Left ventricle myocardium inferior (tissue), 1 donor: ENCODE measurements around the gene CCDC134. TPM values are rescaled to one million over a fixed set of nuclear protein-coding genes. Genes with fewer than 3 reads are reported as not detected.

ENCODE experiments used
- DNase-seq: peaks from one replicate; pipeline ENCODE4 v3.0.0-alpha.2; 2020
- H3K27ac ChIP-seq: fragments of 200-600 bp; replicated peaks from 2 replicates; pipeline ENCODE4 v1.8.0; 2021
- H3K27me3 ChIP-seq: fragments of 200-600 bp; 2 replicates; pipeline ENCODE4 v1.8.0; 2021; ENCODE audit warnings: low read depth
- H3K36me3 ChIP-seq: fragments of 200-600 bp; 2 replicates; pipeline ENCODE4 v1.8.0; 2021
- H3K4me1 ChIP-seq: fragments of 200-600 bp; 2 replicates; pipeline ENCODE4 v1.8.0; 2021
- H3K4me3 ChIP-seq: fragments of 200-600 bp; 2 replicates; pipeline ENCODE4 v1.8.0; 2021; ENCODE audit warnings: mild to moderate bottlenecking, moderate library complexity
- H3K9me3 ChIP-seq: fragments of 200-600 bp; replicated peaks from 2 replicates; pipeline ENCODE4 v1.8.0; 2021
- CTCF ChIP-seq: fragments of 200-600 bp; IDR thresholded peaks from 2 replicates; pipeline ENCODE4 v1.8.0; 2021; ENCODE audit warnings: antibody characterized with exemption, mild to moderate bottlenecking, borderline replicate concordance
- intact Hi-C: fragments of 100-400 bp; cut with micrococcal nuclease; formaldehyde crosslinking; loops from one replicate; pipeline ENCODE4 v1.11.0; 2022
- total RNA-seq: library from RNA; stranded (reverse); fragmentation: NEBNext Ultra II Directional; extraction: Animal tissue kit (Norgen Biotek cat#: 25700); gene quantifications from one replicate; pipeline ENCODE4 v1.2.1, GENCODE V29; 2021
- donor health status: DM: no; HTN: yes; CAD: no; lungs with severe emphysema.

Gene CCDC134
- total RNA-seq, 1 donor from 2014 or later = 3.9 TPM

GRCh38 chr22:41845380-41846267 is 45.1 kb downstream of the CCDC134 start:
- no peaks in the 10 kb centered on the region for H3K27me3 ChIP-seq
- H3K36me3 ChIP-seq = peaks cover 8% of the 10 kb centered on the region
- H3K4me3 ChIP-seq = no peak overlapping the region
- intact Hi-C loops = no loop called here
- TF ChIP-seq CTCF = no peak
- H3K27ac ChIP-seq = peak overlapping the region; percentile 7
- no peak for DNase-seq
- H3K9me3 ChIP-seq = no peaks in the 10 kb centered on the region
- peaks cover 72% of the 10 kb centered on the region for H3K4me1 ChIP-seq

- no peaks in the 10 kb centered on the region for H3K9me3 ChIP-seq
- peaks cover 64% of the 10 kb centered on the region for H3K4me1 ChIP-seq
- H3K27ac ChIP-seq = peak overlapping the region; percentile 7
- TF ChIP-seq CTCF = no peak
- intact Hi-C loops = no loop called here
- H3K27me3 ChIP-seq = no peaks in the 10 kb centered on the region
- DNase-seq = no peak
- H3K4me3 ChIP-seq = no peak overlapping the region
- peaks cover 12% of the 10 kb centered on the region for H3K36me3 ChIP-seq
Observed at GRCh38 chr22:41846268-41846987, 45.9 kb downstream of the CCDC134 start.

- no peak for TF ChIP-seq CTCF
- H3K4me1 ChIP-seq = peaks cover 59% of the 10 kb centered on the region
Observed at GRCh38 chr22:41847300-41847699, 46.8 kb downstream of the CCDC134 start.

GRCh38 chr22:41848468-41848867 is 48.0 kb downstream of the CCDC134 start:
- Histone ChIP-seq H3K36me3 (peaks cover 6% of the 10 kb centered on the region), H3K27ac (no peak overlapping the region), H3K9me3 (no peaks in the 10 kb centered on the region), H3K4me3 (no peak overlapping the region), H3K4me1 (peaks cover 60% of the 10 kb centered on the region), H3K27me3 (no peaks in the 10 kb centered on the region)
- DNase-seq = peak; percentile 41
- intact Hi-C loops = no loop called here
- TF ChIP-seq CTCF = no peak

More at GRCh38 chr22:41847300-41847699, 46.8 kb downstream of the CCDC134 start:
- Histone ChIP-seq H3K27ac (no peak overlapping the region), H3K4me3 (no peak overlapping the region), H3K36me3 (peaks cover 14% of the 10 kb centered on the region), H3K9me3 (no peaks in the 10 kb centered on the region), H3K27me3 (no peaks in the 10 kb centered on the region)
- intact Hi-C loops = no loop called here
- no peak for DNase-seq

GRCh38 chr22:41856469-41856868 is 56.0 kb downstream of the CCDC134 start:
- Histone ChIP-seq H3K4me3 (no peak overlapping the region), H3K4me1 (peaks cover 48% of the 10 kb centered on the region), H3K36me3 (peaks cover 1% of the 10 kb centered on the region), H3K27ac (peak overlapping the region; percentile 58), H3K9me3 (no peaks in the 10 kb centered on the region), H3K27me3 (no peaks in the 10 kb centered on the region)
- no peak for DNase-seq
- no peak for TF ChIP-seq CTCF
- intact Hi-C loops = no loop called here
